ENCODE data around the gene DNMT1. TPM values are rescaled to one million over a fixed set of nuclear protein-coding genes. Genes with fewer than 3 reads are reported as not detected.

The DNMT1 gene
- total RNA-seq, 1 experiment from 2014 or later: 227 TPM

DNA sequence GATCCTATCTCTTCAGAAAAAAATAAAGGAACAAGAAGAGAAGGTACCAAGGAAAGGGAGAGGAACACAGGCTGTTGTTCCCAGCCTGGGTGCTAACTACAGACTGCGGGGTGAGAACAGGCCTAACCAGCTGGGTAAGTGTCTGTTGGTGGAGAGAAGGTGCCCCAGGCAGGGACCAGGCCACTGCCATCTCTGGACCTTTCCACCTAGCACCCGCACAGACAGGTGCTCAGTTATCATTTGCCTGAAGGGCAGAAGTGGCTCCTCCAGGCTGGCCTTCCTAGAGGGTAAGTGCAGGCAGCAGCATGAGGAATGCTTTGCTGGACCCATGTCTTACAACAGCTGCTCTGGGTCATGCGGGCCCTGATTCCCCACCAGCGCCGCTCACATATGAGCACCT, 10.1 kb downstream of the DNMT1 start:
- H3K27ac ChIP-seq (ENCODE audit: insufficient read length, low read depth, low read length): no peak overlapping the region

More for the DNA sequence above, 10.1 kb downstream of the DNMT1 start:
- Histone ChIP-seq H3K4me1 (ENCODE audit: insufficient read depth, low read length) (no peaks in the 10 kb centered on the region), H3K4ac (ENCODE audit: low read depth, low read length) (no peak overlapping the region), H3K79me1 (ENCODE audit: insufficient read depth, low read depth, low read length, poor library complexity, severe bottlenecking) (peaks cover 5% of the 10 kb centered on the region), H4K8ac (replicated peaks; ENCODE audit: insufficient read length, low read depth, low read length) (no peak overlapping the region), H3K9ac (ENCODE audit: extremely low read depth, insufficient read length, low read length) (no peak overlapping the region), H2BK20ac (ENCODE audit: low read depth, low read length, poor library complexity, severe bottlenecking) (no peak overlapping the region), H3K4me2 (ENCODE audit: insufficient read depth, insufficient read length, low read length) (no peak overlapping the region), H3T11ph (ENCODE audit: low read length) (no peak overlapping the region), H2AFZ (ENCODE audit: low read length) (no peak overlapping the region), H2BK15ac (ENCODE audit: low read depth, low read length) (no peak overlapping the region), H2BK5ac (ENCODE audit: insufficient read length, low read length) (no peak overlapping the region), H2BK12ac (ENCODE audit: insufficient read length, low read depth, low read length) (no peak overlapping the region), H3K23ac (ENCODE audit: insufficient read length, low read depth, low read length) (no peak overlapping the region), H3K27me3 (ENCODE audit: insufficient read depth, low read length) (no peaks in the 10 kb centered on the region), H3K14ac (ENCODE audit: insufficient read depth, low read length) (no peak overlapping the region), H2BK120ac (ENCODE audit: low read depth, low read length, poor library complexity, severe bottlenecking) (no peak overlapping the region), H3K23me2 (ENCODE audit: insufficient read length, low read depth, low read length, poor library complexity, severe bottlenecking) (no peaks in the 10 kb centered on the region), H2AK5ac (ENCODE audit: insufficient read length, low read length) (no peak overlapping the region), H4K91ac (ENCODE audit: insufficient read length, low read depth, low read length) (no peak overlapping the region), H3K79me2 (ENCODE audit: insufficient read depth, low read length) (peaks cover 31% of the 10 kb centered on the region), H4K5ac (ENCODE audit: insufficient read length, low read depth, low read length) (no peak overlapping the region), H3K56ac (ENCODE audit: insufficient read length, low read depth, low read length) (no peak overlapping the region), H3K18ac (ENCODE audit: insufficient read length, low read depth, low read length) (no peak overlapping the region), H4K20me1 (ENCODE audit: control insufficient read depth, insufficient read depth, insufficient read length) (no peaks in the 10 kb centered on the region), H3K9me3 (ENCODE audit: control insufficient read depth, low read depth, low read length) (no peaks in the 10 kb centered on the region)
- H3K4me1 Mint-ChIP-seq: no peaks in the 10 kb centered on the region
- H3K27me3 Mint-ChIP-seq (ENCODE audit: low read depth): no peaks in the 10 kb centered on the region
- WGBS (ENCODE audit: extremely low coverage, insufficient read length, low lambda C conversion rate): no CpG with 5 or more reads among the region's 5 CpGs
- H3K27ac Mint-ChIP-seq: peak overlapping the region; percentile 41 to 80 (median 66); a peak in 2 of 7 replicates
- no peaks in the 10 kb centered on the region for H3K9me3 Mint-ChIP-seq
- H3K4me3 Mint-ChIP-seq: no peak overlapping the region
- no peak for DNase-seq
- H3K36me3 Mint-ChIP-seq (ENCODE audit: insufficient read depth in 1 of 3, low read depth in 3 of 3): peaks cover 17 to 54% (median 35%) of the 10 kb centered on the region in 3 experiments; a peak in 6 of 7 replicates
- TF ChIP-seq, protein P1, sequence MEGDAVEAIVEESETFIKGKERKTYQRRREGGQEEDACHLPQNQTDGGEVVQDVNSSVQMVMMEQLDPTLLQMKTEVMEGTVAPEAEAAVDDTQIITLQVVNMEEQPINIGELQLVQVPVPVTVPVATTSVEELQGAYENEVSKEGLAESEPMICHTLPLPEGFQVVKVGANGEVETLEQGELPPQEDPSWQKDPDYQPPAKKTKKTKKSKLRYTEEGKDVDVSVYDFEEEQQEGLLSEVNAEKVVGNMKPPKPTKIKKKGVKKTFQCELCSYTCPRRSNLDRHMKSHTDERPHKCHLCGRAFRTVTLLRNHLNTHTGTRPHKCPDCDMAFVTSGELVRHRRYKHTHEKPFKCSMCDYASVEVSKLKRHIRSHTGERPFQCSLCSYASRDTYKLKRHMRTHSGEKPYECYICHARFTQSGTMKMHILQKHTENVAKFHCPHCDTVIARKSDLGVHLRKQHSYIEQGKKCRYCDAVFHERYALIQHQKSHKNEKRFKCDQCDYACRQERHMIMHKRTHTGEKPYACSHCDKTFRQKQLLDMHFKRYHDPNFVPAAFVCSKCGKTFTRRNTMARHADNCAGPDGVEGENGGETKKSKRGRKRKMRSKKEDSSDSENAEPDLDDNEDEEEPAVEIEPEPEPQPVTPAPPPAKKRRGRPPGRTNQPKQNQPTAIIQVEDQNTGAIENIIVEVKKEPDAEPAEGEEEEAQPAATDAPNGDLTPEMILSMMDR (conservative IDR thresholded peaks at IDR 0.05): no peak

Measured in H9 (cell line).